ENCODE measurements around the gene JAKMIP2.

DNA sequence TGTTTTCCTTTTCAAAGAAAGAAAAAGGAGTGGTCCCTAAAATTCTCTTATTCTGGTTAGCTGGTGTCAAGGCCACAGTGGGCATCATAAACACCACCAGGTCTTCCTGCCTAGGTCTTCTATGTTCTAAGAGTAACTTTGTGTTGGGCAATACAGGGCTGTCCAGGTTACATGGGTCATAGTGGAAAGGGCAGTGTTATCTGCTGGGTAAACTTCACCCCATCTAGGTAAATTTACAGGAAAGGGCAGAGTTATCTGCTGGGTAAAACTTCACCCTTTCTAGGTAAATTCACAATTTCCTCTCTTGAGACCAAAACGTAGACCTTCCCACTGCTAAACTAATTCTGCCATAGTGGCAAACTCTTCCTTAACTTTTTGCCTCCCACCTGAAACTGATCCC is 18.9 kb upstream of the JAKMIP2 start:
- TF ChIP-seq CTCF (IDR thresholded peaks at IDR 0.05) (no peak), FOXJ3 (CRISPR knock-in tag; IDR thresholded peaks at IDR 0.05; ENCODE audit: borderline replicate concordance) (no peak), CREB1 (CRISPR knock-in tag; IDR thresholded peaks at IDR 0.05) (no peak), USF2 (CRISPR knock-in tag; IDR thresholded peaks at IDR 0.05) (no peak), ZNF532 (CRISPR knock-in tag; IDR thresholded peaks at IDR 0.05; ENCODE audit: borderline replicate concordance) (no peak)
- TF ChIP-seq, protein P1, sequence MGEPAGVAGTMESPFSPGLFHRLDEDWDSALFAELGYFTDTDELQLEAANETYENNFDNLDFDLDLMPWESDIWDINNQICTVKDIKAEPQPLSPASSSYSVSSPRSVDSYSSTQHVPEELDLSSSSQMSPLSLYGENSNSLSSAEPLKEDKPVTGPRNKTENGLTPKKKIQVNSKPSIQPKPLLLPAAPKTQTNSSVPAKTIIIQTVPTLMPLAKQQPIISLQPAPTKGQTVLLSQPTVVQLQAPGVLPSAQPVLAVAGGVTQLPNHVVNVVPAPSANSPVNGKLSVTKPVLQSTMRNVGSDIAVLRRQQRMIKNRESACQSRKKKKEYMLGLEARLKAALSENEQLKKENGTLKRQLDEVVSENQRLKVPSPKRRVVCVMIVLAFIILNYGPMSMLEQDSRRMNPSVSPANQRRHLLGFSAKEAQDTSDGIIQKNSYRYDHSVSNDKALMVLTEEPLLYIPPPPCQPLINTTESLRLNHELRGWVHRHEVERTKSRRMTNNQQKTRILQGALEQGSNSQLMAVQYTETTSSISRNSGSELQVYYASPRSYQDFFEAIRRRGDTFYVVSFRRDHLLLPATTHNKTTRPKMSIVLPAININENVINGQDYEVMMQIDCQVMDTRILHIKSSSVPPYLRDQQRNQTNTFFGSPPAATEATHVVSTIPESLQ (CRISPR knock-in tag; IDR thresholded peaks at IDR 0.05), result no peak
- TF ChIP-seq, protein P2, sequence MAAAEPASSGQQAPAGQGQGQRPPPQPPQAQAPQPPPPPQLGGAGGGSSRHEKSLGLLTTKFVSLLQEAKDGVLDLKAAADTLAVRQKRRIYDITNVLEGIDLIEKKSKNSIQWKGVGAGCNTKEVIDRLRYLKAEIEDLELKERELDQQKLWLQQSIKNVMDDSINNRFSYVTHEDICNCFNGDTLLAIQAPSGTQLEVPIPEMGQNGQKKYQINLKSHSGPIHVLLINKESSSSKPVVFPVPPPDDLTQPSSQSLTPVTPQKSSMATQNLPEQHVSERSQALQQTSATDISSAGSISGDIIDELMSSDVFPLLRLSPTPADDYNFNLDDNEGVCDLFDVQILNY (CRISPR knock-in tag; IDR thresholded peaks at IDR 0.05), result no peak
